ENCODE data around the gene MAML2. TPM values are rescaled to one million over a fixed set of nuclear protein-coding genes. Genes with fewer than 3 reads are reported as not detected.

MAML2 gene
- total RNA-seq, 2 experiments from 2014 or later = 0.15 to 1.0 TPM

GRCh38 chr11:96303064-96303463 is 39.9 kb downstream of the MAML2 start:
- no TSS peak for BruUV-seq (replicated peaks)
- Histone ChIP-seq H3K79me2 (ENCODE audit: insufficient read depth, low read depth, low read length) (no peaks in the 10 kb centered on the region), H3K27ac (ENCODE audit: low read depth, low read length, poor library complexity, severe bottlenecking) (no peak overlapping the region), H2AFZ (ENCODE audit: low read length) (no peak overlapping the region), H3K4me1 (ENCODE audit: insufficient read depth, low read length, poor library complexity, severe bottlenecking) (no peaks in the 10 kb centered on the region), H3K9me3 (ENCODE audit: low read length) (no peaks in the 10 kb centered on the region), H4K20me1 (ENCODE audit: insufficient read depth, low read length) (no peaks in the 10 kb centered on the region), H3K9me2 (ENCODE audit: insufficient read depth, low read length) (no peaks in the 10 kb centered on the region), H3K36me3 (ENCODE audit: insufficient read depth, low read length) (no peaks in the 10 kb centered on the region), H3K4me3 (ENCODE audit: low read depth, low read length, poor library complexity, severe bottlenecking) (no peak overlapping the region), H3K4me2 (ENCODE audit: low read length) (no peak overlapping the region)
- no peak for DNase-seq (ENCODE audit: low spot score)
- ChIA-PET POLR2A (no interaction called here), CTCF (ENCODE audit: unreplicated experiment) (no interaction called here)
- intact Hi-C loops (cut with micrococcal nuclease; ENCODE audit: unreplicated experiment) = no loop called here
- TF ChIP-seq EZH2phosphoT487 (IDR thresholded peaks at IDR 0.05; ENCODE audit: borderline replicate concordance, low read depth, low read length) = no peak
- TF ChIP-seq CTCF (conservative IDR thresholded peaks at IDR 0.05; ENCODE audit: low read length) = no peak

GRCh38 chr11:96301818-96302217 is 41.2 kb downstream of the MAML2 start:
- intact Hi-C loops (cut with micrococcal nuclease; ENCODE audit: unreplicated experiment) = no loop called here
- Histone ChIP-seq H3K4me3 (ENCODE audit: low read depth, low read length, poor library complexity, severe bottlenecking) (no peak overlapping the region), H3K79me2 (ENCODE audit: insufficient read depth, low read depth, low read length) (no peaks in the 10 kb centered on the region), H3K4me2 (ENCODE audit: low read length) (no peak overlapping the region), H4K20me1 (ENCODE audit: insufficient read depth, low read length) (no peaks in the 10 kb centered on the region), H3K36me3 (ENCODE audit: insufficient read depth, low read length) (no peaks in the 10 kb centered on the region), H3K27ac (ENCODE audit: low read depth, low read length, poor library complexity, severe bottlenecking) (no peak overlapping the region), H3K4me1 (ENCODE audit: insufficient read depth, low read length, poor library complexity, severe bottlenecking) (no peaks in the 10 kb centered on the region), H3K9me2 (ENCODE audit: insufficient read depth, low read length) (no peaks in the 10 kb centered on the region), H2AFZ (ENCODE audit: low read length) (no peak overlapping the region), H3K9me3 (ENCODE audit: low read length) (no peaks in the 10 kb centered on the region)
- no TSS peak for BruUV-seq (replicated peaks)
- DNase-seq (ENCODE audit: low spot score) = no peak
- no peak for TF ChIP-seq CTCF (conservative IDR thresholded peaks at IDR 0.05; ENCODE audit: low read length)
- TF ChIP-seq EZH2phosphoT487 (IDR thresholded peaks at IDR 0.05; ENCODE audit: borderline replicate concordance, low read depth, low read length) = no peak
- POLR2A ChIA-PET = no interaction called here
- CTCF ChIA-PET (ENCODE audit: unreplicated experiment) = no interaction called here

- Histone ChIP-seq H3K27ac (ENCODE audit: low read depth, low read length, poor library complexity, severe bottlenecking) (no peak overlapping the region), H3K79me2 (ENCODE audit: insufficient read depth, low read depth, low read length) (no peaks in the 10 kb centered on the region), H3K36me3 (ENCODE audit: insufficient read depth, low read length) (no peaks in the 10 kb centered on the region), H3K9me3 (ENCODE audit: low read length) (no peaks in the 10 kb centered on the region), H3K4me3 (ENCODE audit: low read depth, low read length, poor library complexity, severe bottlenecking) (no peak overlapping the region), H2AFZ (ENCODE audit: low read length) (no peak overlapping the region), H3K4me1 (ENCODE audit: insufficient read depth, low read length, poor library complexity, severe bottlenecking) (no peaks in the 10 kb centered on the region), H3K4me2 (ENCODE audit: low read length) (no peak overlapping the region), H3K9me2 (ENCODE audit: insufficient read depth, low read length) (no peaks in the 10 kb centered on the region), H4K20me1 (ENCODE audit: insufficient read depth, low read length) (no peaks in the 10 kb centered on the region)
- POLR2A ChIA-PET = no interaction called here
- CTCF ChIA-PET (ENCODE audit: unreplicated experiment) = no interaction called here
- DNase-seq (ENCODE audit: low spot score) = no peak
- no TSS peak for BruUV-seq (replicated peaks)
- intact Hi-C loops (cut with micrococcal nuclease; ENCODE audit: unreplicated experiment) = no loop called here
- TF ChIP-seq EZH2phosphoT487 (IDR thresholded peaks at IDR 0.05; ENCODE audit: borderline replicate concordance, low read depth, low read length) = no peak
- TF ChIP-seq CTCF (conservative IDR thresholded peaks at IDR 0.05; ENCODE audit: low read length) = no peak
Measured at GRCh38 chr11:96299155-96299888, 43.7 kb downstream of the MAML2 start.
